Aorta (tissue), 5 donors: ENCODE measurements around the gene CDH24. TPM values are rescaled to one million over a fixed set of nuclear protein-coding genes. Genes with fewer than 3 reads are reported as not detected.

Experiments
- ATAC-seq: fragments of 200-7000 bp; cut with Tn5 transposase; one replicate; pipeline ENCODE4 v1.9.1; 2022; ENCODE audit warnings: moderate library complexity; ENCODE audit not compliant: low FRiP score
- DNase-seq, 2 donors: peaks; one replicate each; pipeline ENCODE4 v3.0.0-alpha.2; 2020
- H3K27ac ChIP-seq, 2 donors: one replicate each; pipeline ENCODE4 v1.5.1; 2013; ENCODE audit warnings: low read length in 2 of 2, mild to moderate bottlenecking in 2 of 2, moderate library complexity in 2 of 2, control low read depth in 1 of 2, inconsistent platforms in 1 of 2, low read depth in 1 of 2
- H3K27me3 ChIP-seq, 2 donors: one replicate each; pipeline ENCODE4 v1.6.1; 2013; ENCODE audit warnings: control low read depth in 1 of 2, low read length in 1 of 2, mild to moderate bottlenecking in 1 of 2, moderate library complexity in 1 of 2; ENCODE audit not compliant: insufficient read depth in 2 of 2, control insufficient read depth in 1 of 2
- H3K36me3 ChIP-seq, 2 donors: one replicate each; pipeline ENCODE4 v1.6.1; 2013; ENCODE audit warnings: control low read depth in 1 of 2, low read length in 1 of 2, mild to moderate bottlenecking in 1 of 2; ENCODE audit not compliant: insufficient read depth in 2 of 2, control insufficient read depth in 1 of 2
- H3K4me1 ChIP-seq, 2 donors: one replicate each; pipeline ENCODE4 v1.6.1; 2013; ENCODE audit warnings: low read length in 2 of 2, control low read depth in 1 of 2, mild to moderate bottlenecking in 1 of 2, moderate library complexity in 1 of 2; ENCODE audit not compliant: insufficient read depth in 2 of 2, control insufficient read depth in 1 of 2
- H3K4me3 ChIP-seq, 2 donors: one replicate each; pipeline ENCODE4 v1.5.1; 2013; ENCODE audit warnings: low read length in 2 of 2, control low read depth in 1 of 2, mild to moderate bottlenecking in 1 of 2
- H3K9me3 ChIP-seq: one replicate; pipeline ENCODE4 v1.6.1; 2013; ENCODE audit warnings: mild to moderate bottlenecking, low read length; ENCODE audit not compliant: control insufficient read depth
- WGBS, 2 donors: extraction: QIAGEN DNeasy Blood & Tissue Kit; methylation state at CpG; one replicate each; pipeline ENCODE4 v1.1.7; 2013; 5-methylcytosine and 5-hydroxymethylcytosine counted together
- intact Hi-C, 2 donors: fragments of 100-400 bp; cut with DNase I; formaldehyde crosslinking; loops; one replicate each; pipeline versions ENCODE4 v1.14.2 to v1.15.0; 2022
- polyA plus RNA-seq, 2 donors: library from polyadenylated mRNA; stranded (reverse); fragments of 200-250 nt; gene quantifications; one replicate each; pipeline ENCODE4 v1.2.3, GENCODE V29; 2013
- total RNA-seq, 2 donors: library from RNA; stranded (reverse); fragmentation: NEBNext Ultra II Directional; extraction: Animal tissue kit (Norgen Biotek cat#: 25700); gene quantifications; one replicate each; pipeline ENCODE4 v1.2.1, GENCODE V29; 2021
- donor health status: healthy with polysubstance abuse.
- donor health status: Bipolar disorder and iron deficiency.
- donor health status: DM: no; HTN: no; CAD: no.
- donor health status: DM: no; HTN: no; CAD: no.
- donor health status: DM: yes; HTN: yes; CAD: no.

CDH24 gene
- total and polyA plus RNA-seq, 4 donors, result 3.4 to 11.4 (median 4.1) TPM; not detected in 1

- H3K27me3 ChIP-seq, result no peaks in the 10 kb centered on the region
- H3K9me3 ChIP-seq, result no peaks in the 10 kb centered on the region
- H3K27ac ChIP-seq, result no peak overlapping the region
- WGBS, 2 donors, result 96 to 97% methylated on average over 2 of the region's 2 CpGs
- no peaks in the 10 kb centered on the region for H3K4me1 ChIP-seq
- H3K4me3 ChIP-seq, result no peak overlapping the region
- no peak for DNase-seq
- intact Hi-C loops, result no loop called here
- ATAC-seq, result no peak
- H3K36me3 ChIP-seq, result no peaks in the 10 kb centered on the region
Measured at GRCh38 chr14:23000860-23001259, 56.5 kb downstream of the CDH24 start.

GRCh38 chr14:22998329-22999012 is 58.8 kb downstream of the CDH24 start:
- ATAC-seq (no peak), DNase-seq (no peak)
- Histone ChIP-seq H3K4me1 (no peaks in the 10 kb centered on the region), H3K9me3 (no peaks in the 10 kb centered on the region), H3K4me3 (no peak overlapping the region), H3K36me3 (no peaks in the 10 kb centered on the region), H3K27me3 (no peaks in the 10 kb centered on the region), H3K27ac (no peak overlapping the region)
- intact Hi-C loops, result no loop called here
- 81% methylated on average over 15 to 16 of the region's 16 CpGs for WGBS, 2 donors

GRCh38 chr14:22997676-22998323 is 59.5 kb downstream of the CDH24 start:
- Histone ChIP-seq H3K4me1 (no peaks in the 10 kb centered on the region), H3K4me3 (no peak overlapping the region), H3K9me3 (no peaks in the 10 kb centered on the region), H3K27ac (no peak overlapping the region), H3K27me3 (no peaks in the 10 kb centered on the region), H3K36me3 (no peaks in the 10 kb centered on the region)
- DNase-seq (no peak), ATAC-seq (no peak)
- WGBS, 2 donors, result 76 to 80% methylated on average over 9 of the region's 9 CpGs
- intact Hi-C loops, result no loop called here

Other genes starting within 250 kb of the CDH24 start
- 10 to 100 TPM; 16.7 TPM for gene SLC7A7, start 242.1 kb downstream of the CDH24 start, total RNA-seq
- 10 to 100 TPM; 15.4 to 44.2 TPM for gene SLC7A7, start 242.1 kb downstream of the CDH24 start, polyA plus RNA-seq
- 10 to 100 TPM; 37.2 to 49.1 TPM for gene MRPL52, start 227.6 kb downstream of the CDH24 start, total RNA-seq
- gene MRPL52, start 227.6 kb downstream of the CDH24 start, polyA plus RNA-seq, result 10 to 100 TPM; 47.3 to 56.0 TPM
- gene MMP14, start 220.9 kb downstream of the CDH24 start, total RNA-seq, result 100 to 1,000 TPM; 206 to 250 TPM
- 10 to 100 TPM; 29.8 to 99.2 TPM for gene MMP14, start 220.9 kb downstream of the CDH24 start, polyA plus RNA-seq
- gene LRP10, start 185.8 kb downstream of the CDH24 start, total RNA-seq, result 100 to 1,000 TPM; 161 to 187 TPM
- 100 to 1,000 TPM in 1 of 2 donors, 10 to 100 TPM in 1; 53.0 to 134 TPM for gene LRP10, start 185.8 kb downstream of the CDH24 start, polyA plus RNA-seq
- under 1 TPM; 0.36 to 0.75 TPM for gene REM2, start 174.3 kb downstream of the CDH24 start, total RNA-seq
- gene REM2, start 174.3 kb downstream of the CDH24 start, polyA plus RNA-seq, result under 1 TPM in 1 of 2 donors, not detected in 1; 0.92 TPM
- 10 to 100 TPM; 65.4 to 72.6 TPM for gene RBM23, start 138.4 kb downstream of the CDH24 start, total RNA-seq
- 10 to 100 TPM; 19.9 to 54.3 TPM for gene RBM23, start 138.4 kb downstream of the CDH24 start, polyA plus RNA-seq
- gene PRMT5, start 128.1 kb downstream of the CDH24 start, total RNA-seq, result 10 to 100 TPM; 32.0 to 36.5 TPM
- gene PRMT5, start 128.1 kb downstream of the CDH24 start, polyA plus RNA-seq, result 10 to 100 TPM; 27.7 to 36.2 TPM
- 10 to 100 TPM; 19.7 to 33.9 TPM for gene HAUS4, start 100.4 kb downstream of the CDH24 start, total RNA-seq
- 10 to 100 TPM; 39.5 to 62.7 TPM for gene HAUS4, start 100.4 kb downstream of the CDH24 start, polyA plus RNA-seq
- 10 to 100 TPM; 12.9 to 16.2 TPM for gene AJUBA, start 75.0 kb downstream of the CDH24 start, total RNA-seq
- gene AJUBA, start 75.0 kb downstream of the CDH24 start, polyA plus RNA-seq, result 1 to 10 TPM; 2.2 to 3.8 TPM
- 1 to 10 TPM; 5.5 to 8.6 TPM for gene C14orf93, start 47.4 kb downstream of the CDH24 start, total RNA-seq
- gene C14orf93, start 47.4 kb downstream of the CDH24 start, polyA plus RNA-seq, result 10 to 100 TPM in 1 of 2 donors, 1 to 10 TPM in 1; 8.8 to 11.0 TPM
- 10 to 100 TPM; 67.7 to 68.4 TPM for gene PSMB5, start 22.6 kb downstream of the CDH24 start, total RNA-seq
- 100 to 1,000 TPM; 103 to 116 TPM for gene PSMB5, start 22.6 kb downstream of the CDH24 start, polyA plus RNA-seq
- gene PSMB11, start 15.3 kb downstream of the CDH24 start, total RNA-seq, result not detected
- not detected for gene PSMB11, start 15.3 kb downstream of the CDH24 start, polyA plus RNA-seq
- gene ACIN1, start 37.6 kb upstream of the CDH24 start, total RNA-seq, result 100 to 1,000 TPM; 134 to 183 TPM
- 100 to 1,000 TPM in 1 of 2 donors, 10 to 100 TPM in 1; 34.1 to 147 TPM for gene ACIN1, start 37.6 kb upstream of the CDH24 start, polyA plus RNA-seq
- 10 to 100 TPM; 37.6 to 41.4 TPM for gene C14orf119, start 38.0 kb upstream of the CDH24 start, total RNA-seq
- gene C14orf119, start 38.0 kb upstream of the CDH24 start, polyA plus RNA-seq, result 10 to 100 TPM; 27.8 to 32.2 TPM
- under 1 TPM in 1 of 2 donors, not detected in 1; 0.18 TPM for gene CIROP, start 47.5 kb upstream of the CDH24 start, total RNA-seq
- gene CIROP, start 47.5 kb upstream of the CDH24 start, polyA plus RNA-seq, result not detected
- under 1 TPM; 0.29 to 0.33 TPM for gene CEBPE, start 61.7 kb upstream of the CDH24 start, total RNA-seq
- under 1 TPM in 1 of 2 donors, not detected in 1; 0.13 TPM for gene CEBPE, start 61.7 kb upstream of the CDH24 start, polyA plus RNA-seq
- gene SLC7A8, start 126.1 kb upstream of the CDH24 start, total RNA-seq, result 10 to 100 TPM; 20.0 to 31.4 TPM
- 10 to 100 TPM in 1 of 2 donors, 1 to 10 TPM in 1; 8.9 to 11.0 TPM for gene SLC7A8, start 126.1 kb upstream of the CDH24 start, polyA plus RNA-seq
- not detected for gene RNF212B, start 180.4 kb upstream of the CDH24 start, total RNA-seq
- gene RNF212B, start 180.4 kb upstream of the CDH24 start, polyA plus RNA-seq, result not detected
- 10 to 100 TPM in 1 of 2 donors, 1 to 10 TPM in 1; 5.8 to 10.6 TPM for gene HOMEZ, start 228.6 kb upstream of the CDH24 start, total RNA-seq
- 1 to 10 TPM; 1.9 to 2.9 TPM for gene HOMEZ, start 228.6 kb upstream of the CDH24 start, polyA plus RNA-seq
- gene PPP1R3E, start 245.3 kb upstream of the CDH24 start, total RNA-seq, result 10 to 100 TPM in 1 of 2 donors, 1 to 10 TPM in 1; 9.3 to 13.8 TPM
- gene PPP1R3E, start 245.3 kb upstream of the CDH24 start, polyA plus RNA-seq, result 10 to 100 TPM in 1 of 2 donors, 1 to 10 TPM in 1; 4.9 to 13.3 TPM
- gene BCL2L2, start 249.3 kb upstream of the CDH24 start, total RNA-seq, result 10 to 100 TPM; 68.6 to 70.7 TPM
- 100 to 1,000 TPM in 1 of 2 donors, 10 to 100 TPM in 1; 66.1 to 114 TPM for gene BCL2L2, start 249.3 kb upstream of the CDH24 start, polyA plus RNA-seq